HEK293T (cell line): ENCODE measurements around the gene EFCC1.

Experiments used
- ARNT ChIP-seq: fragments of 450-650 bp; IDR thresholded peaks from 2 replicates; pipeline ENCODE4 v1.6.1; 2017; ENCODE audit warnings: mild to moderate bottlenecking
- BHLHE40 ChIP-seq: fragments of 450-650 bp; IDR thresholded peaks from 2 replicates; pipeline ENCODE4 v1.6.1; 2016; ENCODE audit warnings: mild to moderate bottlenecking, moderate library complexity, borderline replicate concordance
- ELF4 ChIP-seq: fragments of 450-650 bp; IDR thresholded peaks from 2 replicates; pipeline ENCODE4 v1.6.1; 2017; ENCODE audit warnings: antibody characterized with exemption
- FOXA1 ChIP-seq: fragments of 450-650 bp; IDR thresholded peaks from 2 replicates; pipeline ENCODE4 v1.6.1; 2016; ENCODE audit warnings: mild to moderate bottlenecking
- FOXK2 ChIP-seq: fragments of 450-650 bp; IDR thresholded peaks from 2 replicates; pipeline ENCODE4 v1.6.1; 2016; ENCODE audit warnings: mild to moderate bottlenecking
- FOXM1 ChIP-seq: fragments of 450-650 bp; IDR thresholded peaks from 2 replicates; pipeline ENCODE4 v1.6.1; 2017; ENCODE audit warnings: mild to moderate bottlenecking, borderline replicate concordance
- HDGF ChIP-seq: fragments of 450-650 bp; IDR thresholded peaks from 2 replicates; pipeline ENCODE4 v1.6.1; 2017; ENCODE audit warnings: antibody characterized with exemption, borderline replicate concordance
- L3MBTL2 ChIP-seq: fragments of 450-650 bp; conservative IDR thresholded peaks from 2 replicates; pipeline ENCODE4 v1.6.1; 2016; ENCODE audit warnings: mild to moderate bottlenecking
- NFRKB ChIP-seq: fragments of 450-650 bp; IDR thresholded peaks from 2 replicates; pipeline ENCODE4 v1.6.1; 2016; ENCODE audit warnings: mild to moderate bottlenecking, moderate library complexity
- SP1 ChIP-seq: fragments of 450-650 bp; IDR thresholded peaks from 2 replicates; pipeline ENCODE4 v1.6.1; 2017
- SUZ12 ChIP-seq: fragments of 450-650 bp; IDR thresholded peaks from 2 replicates; pipeline ENCODE4 v1.6.1; 2016; ENCODE audit warnings: mild to moderate bottlenecking
- TARDBP ChIP-seq: fragments of 450-650 bp; IDR thresholded peaks from 2 replicates; pipeline ENCODE4 v1.6.1; 2016
- ZNF384 ChIP-seq: fragments of 450-650 bp; IDR thresholded peaks from 2 replicates; pipeline ENCODE4 v1.6.1; 2016

DNA sequence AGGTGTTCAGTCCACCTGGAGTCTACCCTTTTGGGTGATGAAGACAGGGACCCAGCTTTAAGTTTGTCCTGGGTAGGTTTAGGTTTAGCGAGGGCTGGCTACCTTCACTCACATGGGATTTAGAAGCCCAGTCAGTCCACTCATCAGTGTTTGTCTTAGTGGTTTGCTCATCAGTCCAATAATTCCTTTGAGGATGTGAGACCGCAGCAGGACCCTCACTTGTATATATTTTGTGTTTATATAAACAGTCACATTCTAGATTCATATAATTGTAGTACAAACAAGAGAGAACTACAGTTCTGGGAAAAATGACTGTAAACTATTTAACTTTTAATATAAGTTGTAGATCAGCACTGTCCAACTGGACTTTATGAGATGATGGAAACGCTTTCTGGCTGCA, 18.2 kb downstream of the EFCC1 start:
- no peak for TF ChIP-seq ELF4
- no peak for TF ChIP-seq FOXK2
- no peak for TF ChIP-seq FOXM1
- no peak for TF ChIP-seq FOXA1
- TF ChIP-seq ARNT = no peak
- TF ChIP-seq L3MBTL2 = no peak
- TF ChIP-seq TARDBP = no peak
- TF ChIP-seq HDGF = no peak
- TF ChIP-seq NFRKB = no peak
- no peak for TF ChIP-seq SUZ12
- TF ChIP-seq SP1 = no peak
- TF ChIP-seq BHLHE40 = no peak
- TF ChIP-seq ZNF384 = no peak
